Testis (tissue), 2 donors: ENCODE results near the gene PRPS1.

ENCODE experiments used
- POLR2A ChIP-seq: fragments of 450-650 bp; IDR thresholded peaks from one replicate; pipeline ENCODE4 v1.6.1; 2017; ENCODE audit warnings: antibody characterized with exemption, mild to moderate bottlenecking, moderate library complexity
- TF ChIP-seq, protein P1 (sequence below), 3 experiments: fragments of 450-650 bp in 2 of 3; fragments of 200-600 bp in 1 of 3; sonication (generic) in 1 of 3; IDR thresholded peaks; one replicate each; pipeline ENCODE4 v1.5.1; 2016 to 2019; ENCODE audit warnings: antibody characterized with exemption in 3 of 3, mild to moderate bottlenecking in 2 of 3, moderate library complexity in 1 of 3

DNA sequence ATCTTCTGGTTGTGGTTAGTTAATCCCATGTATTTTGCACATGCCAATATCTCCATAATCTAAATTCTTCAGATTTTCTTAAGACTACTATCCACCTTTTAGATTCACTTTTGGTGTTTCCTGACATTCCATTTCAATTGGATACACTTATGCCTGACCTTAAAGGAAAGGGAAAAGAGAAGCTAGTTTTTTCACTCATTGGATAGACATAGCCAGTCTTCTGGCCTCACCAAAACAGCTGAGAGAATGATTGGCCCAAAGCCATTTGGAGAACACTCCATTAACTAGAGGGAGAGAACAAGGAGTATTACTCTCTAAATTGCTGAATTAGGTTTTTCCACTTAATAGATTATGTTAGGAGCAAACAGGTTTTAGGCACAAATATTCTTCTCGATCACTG is 4.0 kb downstream of the PRPS1 start:
- TF ChIP-seq, protein P1, sequence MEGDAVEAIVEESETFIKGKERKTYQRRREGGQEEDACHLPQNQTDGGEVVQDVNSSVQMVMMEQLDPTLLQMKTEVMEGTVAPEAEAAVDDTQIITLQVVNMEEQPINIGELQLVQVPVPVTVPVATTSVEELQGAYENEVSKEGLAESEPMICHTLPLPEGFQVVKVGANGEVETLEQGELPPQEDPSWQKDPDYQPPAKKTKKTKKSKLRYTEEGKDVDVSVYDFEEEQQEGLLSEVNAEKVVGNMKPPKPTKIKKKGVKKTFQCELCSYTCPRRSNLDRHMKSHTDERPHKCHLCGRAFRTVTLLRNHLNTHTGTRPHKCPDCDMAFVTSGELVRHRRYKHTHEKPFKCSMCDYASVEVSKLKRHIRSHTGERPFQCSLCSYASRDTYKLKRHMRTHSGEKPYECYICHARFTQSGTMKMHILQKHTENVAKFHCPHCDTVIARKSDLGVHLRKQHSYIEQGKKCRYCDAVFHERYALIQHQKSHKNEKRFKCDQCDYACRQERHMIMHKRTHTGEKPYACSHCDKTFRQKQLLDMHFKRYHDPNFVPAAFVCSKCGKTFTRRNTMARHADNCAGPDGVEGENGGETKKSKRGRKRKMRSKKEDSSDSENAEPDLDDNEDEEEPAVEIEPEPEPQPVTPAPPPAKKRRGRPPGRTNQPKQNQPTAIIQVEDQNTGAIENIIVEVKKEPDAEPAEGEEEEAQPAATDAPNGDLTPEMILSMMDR (IDR thresholded peaks at IDR 0.05) = no peak
- no peak for TF ChIP-seq POLR2A
